Parathyroid adenoma (tissue), 2 donors: ENCODE results near the gene LDLRAP1.

Experiments used
- H2AFZ ChIP-seq: fragments of 300-600 bp; sonication (generic); one replicate; pipeline ENCODE4 v1.7.0; 2017; ENCODE audit warnings: antibody characterized with exemption, mild to moderate bottlenecking
- H3K27ac ChIP-seq: fragments of 300-600 bp; sonication (generic); one replicate; pipeline ENCODE4 v1.7.0; 2017
- H3K27me3 ChIP-seq: fragments of 300-600 bp; sonication (generic); one replicate; pipeline ENCODE4 v1.7.0; 2017; ENCODE audit warnings: low read length; ENCODE audit not compliant: control insufficient read depth, insufficient read depth
- H3K36me3 ChIP-seq: fragments of 300-600 bp; sonication (generic); one replicate; pipeline ENCODE4 v1.7.0; 2017; ENCODE audit warnings: low read length; ENCODE audit not compliant: control insufficient read depth, insufficient read depth
- H3K4me1 ChIP-seq: fragments of 300-600 bp; sonication (generic); one replicate; pipeline ENCODE4 v1.7.0; 2017; ENCODE audit warnings: control low read depth
- H3K4me2 ChIP-seq: fragments of 300-600 bp; sonication (generic); one replicate; pipeline ENCODE4 v1.7.0; 2017; ENCODE audit warnings: low read length
- H3K4me3 ChIP-seq: fragments of 300-600 bp; sonication (generic); one replicate; pipeline ENCODE4 v1.7.0; 2017; ENCODE audit warnings: low read depth, low read length
- H3K79me2 ChIP-seq: fragments of 300-600 bp; sonication (generic); one replicate; pipeline ENCODE4 v1.7.0; 2017; ENCODE audit warnings: control low read depth
- H3K9ac ChIP-seq: fragments of 300-600 bp; sonication (generic); one replicate; pipeline ENCODE4 v1.7.0; 2017; ENCODE audit warnings: mild to moderate bottlenecking
- H3K9me3 ChIP-seq: fragments of 300-600 bp; sonication (generic); one replicate; pipeline ENCODE4 v1.7.0; 2017; ENCODE audit warnings: low read length; ENCODE audit not compliant: control insufficient read depth
- CTCF ChIP-seq: fragments of 300-600 bp; sonication (generic); IDR thresholded peaks from one replicate; pipeline ENCODE4 v1.7.0; 2017; ENCODE audit warnings: antibody characterized with exemption, mild to moderate bottlenecking
- donor health status: primary hyperparathyroidism.

LDLRAP1 gene

GRCh38 chr1:25548601-25549000 is 5.2 kb downstream of the LDLRAP1 start:
- Histone ChIP-seq H3K9ac (no peak overlapping the region), H3K36me3 (no peaks in the 10 kb centered on the region), H3K27me3 (no peaks in the 10 kb centered on the region), H3K27ac (no peak overlapping the region), H2AFZ (no peak overlapping the region), H3K4me2 (no peak overlapping the region), H3K9me3 (no peaks in the 10 kb centered on the region), H3K4me1 (peaks cover 8% of the 10 kb centered on the region), H3K4me3 (no peak overlapping the region), H3K79me2 (peaks cover 2% of the 10 kb centered on the region)
- no peak for TF ChIP-seq CTCF

GRCh38 chr1:25549273-25550154 is 6.1 kb downstream of the LDLRAP1 start:
- no peak overlapping the region for H3K27ac ChIP-seq

GRCh38 chr1:25550155-25550506 is 6.7 kb downstream of the LDLRAP1 start:
- Histone ChIP-seq H3K9me3 (no peaks in the 10 kb centered on the region), H2AFZ (no peak overlapping the region), H3K9ac (no peak overlapping the region), H3K4me3 (no peak overlapping the region), H3K27me3 (no peaks in the 10 kb centered on the region), H3K36me3 (no peaks in the 10 kb centered on the region), H3K27ac (no peak overlapping the region), H3K4me1 (peaks cover 8% of the 10 kb centered on the region), H3K79me2 (peaks cover 2% of the 10 kb centered on the region), H3K4me2 (peak overlapping the region; percentile 8)
- TF ChIP-seq CTCF: no peak

More at GRCh38 chr1:25549273-25550154, 6.1 kb downstream of the LDLRAP1 start:
- no peak overlapping the region for H3K4me3 ChIP-seq
- peaks cover 2% of the 10 kb centered on the region for H3K79me2 ChIP-seq
- H2AFZ ChIP-seq: no peak overlapping the region
- H3K27me3 ChIP-seq: no peaks in the 10 kb centered on the region
- TF ChIP-seq CTCF: no peak
- no peak overlapping the region for H3K9ac ChIP-seq
- H3K36me3 ChIP-seq: no peaks in the 10 kb centered on the region
- H3K4me1 ChIP-seq: peaks cover 8% of the 10 kb centered on the region
- H3K4me2 ChIP-seq: no peak overlapping the region
- no peaks in the 10 kb centered on the region for H3K9me3 ChIP-seq

GRCh38 chr1:25550683-25551310 is 7.4 kb downstream of the LDLRAP1 start:
- no peaks in the 10 kb centered on the region for H3K36me3 ChIP-seq
- H3K4me3 ChIP-seq: no peak overlapping the region
- no peak overlapping the region for H3K9ac ChIP-seq
- no peaks in the 10 kb centered on the region for H3K27me3 ChIP-seq
- peaks cover 2% of the 10 kb centered on the region for H3K79me2 ChIP-seq
- H2AFZ ChIP-seq: no peak overlapping the region
- H3K27ac ChIP-seq: no peak overlapping the region
- no peaks in the 10 kb centered on the region for H3K9me3 ChIP-seq
- H3K4me1 ChIP-seq: peaks cover 8% of the 10 kb centered on the region
- H3K4me2 ChIP-seq: peak overlapping the region; percentile 8
- no peak for TF ChIP-seq CTCF
